ENCODE measurements around the gene ATP1A2.

- TF ChIP-seq CTCF (IDR thresholded peaks at IDR 0.05) (no peak), POLR2A (IDR thresholded peaks at IDR 0.05) (no peak)
Observed at GRCh38 chr1:160107512-160107911, 8.0 kb upstream of the ATP1A2 start.
